Right lobe of liver (tissue), 4 donors: ENCODE data around the gene GTF2I.

Source experiments
- CTCF ChIP-seq, 4 donors: fragments of 200-600 bp in 3 of 4; fragments of 450-650 bp in 1 of 4; IDR thresholded peaks; one replicate each; pipeline versions ENCODE4 v1.5.1 to v1.8.0; 2016 to 2022; ENCODE audit warnings: antibody characterized with exemption in 4 of 4, mild to moderate bottlenecking in 2 of 4
- POLR2A ChIP-seq: fragments of 450-650 bp; IDR thresholded peaks from one replicate; pipeline ENCODE4 v1.6.1; 2017; ENCODE audit warnings: antibody characterized with exemption, mild to moderate bottlenecking
- donor health status: DM: no; HTN: no; CAD: no.
- donor health status: DM: no; HTN: no; CAD: no.
- donor health status: DM: no; HTN: yes; CAD: no.

DNA sequence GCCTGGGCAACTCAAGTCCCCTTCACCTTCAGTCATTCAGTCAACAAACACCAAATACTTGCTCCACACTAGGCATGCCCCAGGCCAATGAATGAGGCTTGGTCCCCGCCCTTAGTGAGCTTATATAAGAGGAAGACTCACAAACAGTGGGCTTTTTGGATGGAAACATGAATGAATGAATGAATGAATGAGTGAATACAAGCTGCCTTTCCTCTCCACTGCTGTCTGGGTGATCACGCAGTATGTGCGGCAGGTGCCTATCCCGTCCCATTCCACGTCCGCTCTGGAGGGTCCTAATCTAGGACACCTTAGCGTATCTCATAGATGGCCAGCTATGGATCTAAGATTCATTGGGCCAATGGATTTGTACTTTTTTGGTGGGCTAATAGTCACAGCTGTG lies 19.8 kb upstream of the GTF2I start:
- TF ChIP-seq CTCF (IDR thresholded peaks at IDR 0.05) (no peak), POLR2A (no peak)
